ENCODE measurements around the gene PON3.

Gene PON3

DNA sequence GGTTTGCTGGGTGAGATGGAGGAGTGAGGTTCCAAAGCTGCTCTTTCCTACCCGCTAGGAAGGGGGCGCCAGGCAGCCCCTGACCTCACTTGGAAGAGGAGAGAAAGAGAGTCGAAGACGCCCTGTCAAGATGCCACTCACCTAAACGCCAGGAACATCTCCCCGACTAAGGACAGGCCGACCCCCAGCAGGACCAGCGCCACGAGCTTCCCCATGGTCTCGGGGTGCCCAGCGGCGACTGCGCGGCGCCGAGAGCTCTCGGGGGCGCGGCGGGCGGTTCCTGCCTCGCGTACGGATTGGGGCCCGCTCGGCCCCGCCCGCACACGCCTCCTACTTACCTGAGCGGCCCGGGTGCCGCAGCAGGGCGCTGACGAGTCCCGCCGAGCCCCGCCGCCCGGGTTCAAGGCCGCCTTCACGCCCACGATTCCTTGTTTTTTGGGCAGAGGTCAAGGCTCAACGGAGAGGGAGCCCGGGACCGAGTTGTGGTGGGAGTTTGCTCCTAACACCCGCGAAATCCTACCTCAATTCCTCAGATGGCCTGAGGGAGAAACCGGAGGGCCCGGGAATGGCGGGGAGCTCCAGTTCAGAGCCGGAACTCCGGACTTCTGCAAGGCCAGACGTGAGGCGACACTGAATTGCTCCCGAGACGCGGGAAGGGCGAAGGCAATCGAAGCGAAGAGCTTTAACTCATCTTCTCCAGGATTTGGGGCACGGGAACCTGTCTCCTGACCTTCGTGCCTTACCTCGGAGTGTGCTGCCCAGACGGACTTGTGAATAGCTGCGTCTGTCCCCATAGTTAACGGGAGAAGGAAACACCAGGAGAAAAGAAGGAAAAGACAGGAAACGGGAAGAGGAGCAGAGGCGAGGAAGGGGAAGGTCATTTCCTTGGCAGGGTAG, at the start of gene PON3:
Gene PON3, minus strand, starts transcription at position 240 of the 897 bp plus-strand sequence. Its CDS starts 25 bp downstream, at position 215.
- DNase-seq = peak; percentile 42
- H3K27me3 Mint-ChIP-seq = peaks cover 44% of the 10 kb centered on the region
- no peaks in the 10 kb centered on the region for H3K36me3 Mint-ChIP-seq (ENCODE audit: low read depth)
- H3K27ac Mint-ChIP-seq = no peak within 1 kb of the TSS
- H3K4me1 Mint-ChIP-seq (ENCODE audit: low read depth) = peaks cover 9% of the 10 kb centered on the region
- H3K4me3 Mint-ChIP-seq = peak within 1 kb of the TSS; percentile 66
- H3K9me3 Mint-ChIP-seq = no peaks in the 10 kb centered on the region

- Mint-ChIP-seq H3K36me3 (ENCODE audit: low read depth) (no peaks in the 10 kb centered on the region), H3K4me3 (no peak overlapping the region), H3K27ac (no peak overlapping the region), H3K4me1 (ENCODE audit: low read depth) (no peaks in the 10 kb centered on the region), H3K9me3 (no peaks in the 10 kb centered on the region), H3K27me3 (no peaks in the 10 kb centered on the region)
- DNase-seq = no peak
Observed at GRCh38 chr7:95444796-95445195, 48.6 kb upstream of the PON3 start.

GRCh38 chr7:95441042-95441823, 45.1 kb upstream of the PON3 start:
- Mint-ChIP-seq H3K27me3 (no peaks in the 10 kb centered on the region), H3K4me3 (no peak overlapping the region), H3K4me1 (ENCODE audit: low read depth) (no peaks in the 10 kb centered on the region), H3K9me3 (no peaks in the 10 kb centered on the region), H3K36me3 (ENCODE audit: low read depth) (no peaks in the 10 kb centered on the region), H3K27ac (no peak overlapping the region)
- no peak for DNase-seq

DNA sequence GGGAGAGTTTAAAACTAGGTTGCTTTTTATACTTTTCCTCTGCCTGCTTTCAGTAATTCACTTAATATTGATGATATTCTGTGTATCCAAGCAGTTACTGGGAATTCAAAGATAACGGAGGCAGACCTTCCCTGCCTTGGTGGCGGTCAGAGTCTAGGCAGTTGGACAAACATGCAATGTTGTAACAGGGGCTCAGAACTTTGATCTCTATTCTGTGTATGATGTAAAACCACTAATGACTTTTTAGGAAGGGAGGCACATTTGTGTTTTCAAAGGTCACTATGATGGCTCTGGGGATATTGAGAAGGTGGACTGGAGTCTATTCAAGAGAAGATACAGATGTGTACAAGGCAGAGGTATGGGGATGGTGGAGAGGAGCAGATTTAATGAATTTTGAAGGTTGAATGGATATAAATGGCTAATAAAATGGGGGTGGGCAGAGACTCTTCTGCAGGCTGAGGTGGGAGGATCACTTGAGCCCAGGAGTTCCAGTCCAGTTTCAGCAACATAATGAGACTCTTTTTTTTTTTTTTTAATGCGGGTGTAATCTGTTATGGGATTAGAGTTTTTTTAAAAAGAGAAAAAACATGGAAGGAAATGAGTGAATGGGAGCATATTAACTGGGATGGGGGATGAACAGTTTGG, 44.3 kb upstream of the PON3 start:
- no peak overlapping the region for H3K4me3 Mint-ChIP-seq
- peaks cover 1% of the 10 kb centered on the region for H3K4me1 Mint-ChIP-seq (ENCODE audit: low read depth)
- no peak overlapping the region for H3K27ac Mint-ChIP-seq
- peaks cover 2% of the 10 kb centered on the region for H3K27me3 Mint-ChIP-seq
- no peak for DNase-seq
- no peaks in the 10 kb centered on the region for H3K36me3 Mint-ChIP-seq (ENCODE audit: low read depth)
- no peaks in the 10 kb centered on the region for H3K9me3 Mint-ChIP-seq

- Mint-ChIP-seq H3K4me1 (ENCODE audit: low read depth) (peaks cover 14% of the 10 kb centered on the region), H3K27ac (no peak overlapping the region), H3K27me3 (peaks cover 9% of the 10 kb centered on the region), H3K36me3 (ENCODE audit: low read depth) (no peaks in the 10 kb centered on the region), H3K9me3 (no peaks in the 10 kb centered on the region), H3K4me3 (no peak overlapping the region)
- DNase-seq = no peak
Observed at GRCh38 chr7:95436407-95436806, 40.2 kb upstream of the PON3 start.

DNA sequence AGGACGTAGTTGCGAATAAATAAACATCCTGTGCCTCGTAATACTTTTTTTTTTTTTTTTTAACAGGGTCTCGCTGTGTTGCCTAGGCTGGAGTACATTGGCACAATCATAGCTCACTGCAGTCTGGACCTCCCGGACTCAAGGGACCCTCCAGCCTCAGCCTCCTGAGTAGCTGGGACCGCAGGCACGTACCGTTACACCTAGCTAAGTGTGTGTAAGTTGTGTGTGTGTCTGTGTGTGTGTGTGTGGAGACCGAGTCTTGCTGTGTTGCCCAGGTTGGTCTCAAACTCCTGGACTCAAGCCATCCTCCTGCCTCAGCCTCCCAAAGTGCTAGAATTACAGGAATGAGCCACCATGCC, 39.2 kb upstream of the PON3 start:
- H3K36me3 Mint-ChIP-seq (ENCODE audit: low read depth) = no peaks in the 10 kb centered on the region
- H3K27ac Mint-ChIP-seq = peak overlapping the region; percentile 83
- DNase-seq = peak; percentile 31
- H3K27me3 Mint-ChIP-seq = peaks cover 9% of the 10 kb centered on the region
- H3K9me3 Mint-ChIP-seq = no peaks in the 10 kb centered on the region
- H3K4me1 Mint-ChIP-seq (ENCODE audit: low read depth) = peaks cover 14% of the 10 kb centered on the region
- peak overlapping the region; percentile 77 for H3K4me3 Mint-ChIP-seq

- Mint-ChIP-seq H3K36me3 (ENCODE audit: low read depth) (no peaks in the 10 kb centered on the region), H3K9me3 (no peaks in the 10 kb centered on the region), H3K4me1 (ENCODE audit: low read depth) (peaks cover 14% of the 10 kb centered on the region), H3K27ac (peak within 1 kb of the TSS; percentile 83), H3K27me3 (peaks cover 9% of the 10 kb centered on the region), H3K4me3 (peak within 1 kb of the TSS; percentile 77)
- peak; percentile 67 for DNase-seq
Observed at GRCh38 chr7:95434557-95435421, 38.6 kb upstream of the PON3 start, which contains the start of gene PON2. PON2 (minus strand) TSS chr7:95435028; CDS start chr7:95434951, 77 bp downstream.

DNA sequence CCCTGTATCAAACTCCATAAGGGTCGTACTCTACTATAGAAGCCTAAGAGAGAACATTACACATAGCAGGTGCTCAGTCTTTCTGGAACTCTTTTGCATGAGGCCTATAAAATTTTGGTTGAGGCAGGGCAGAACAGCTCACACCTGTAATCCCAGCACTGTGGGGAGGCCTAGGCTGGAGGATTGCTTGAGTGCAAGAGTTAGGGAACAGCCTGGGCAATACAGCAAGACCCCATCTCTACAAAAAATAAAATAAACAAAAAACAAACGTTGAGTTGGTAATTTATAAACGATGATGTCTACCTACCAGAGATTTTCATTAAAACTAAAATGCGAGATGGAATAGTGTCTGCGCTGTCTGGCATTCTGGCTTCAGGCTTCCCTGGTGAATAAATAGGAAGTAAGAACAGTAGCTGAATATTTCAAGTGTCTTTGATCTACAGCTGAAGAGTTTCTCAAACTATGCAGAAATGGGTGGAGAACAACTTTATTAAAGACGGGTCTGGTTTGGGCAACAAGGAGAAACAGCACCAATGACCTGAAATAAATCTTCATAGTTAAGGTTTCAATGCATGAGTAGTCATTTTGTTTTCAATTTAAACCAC, 37.9 kb upstream of the PON3 start:
- Mint-ChIP-seq H3K36me3 (ENCODE audit: low read depth) (no peaks in the 10 kb centered on the region), H3K4me1 (ENCODE audit: low read depth) (peaks cover 14% of the 10 kb centered on the region), H3K27ac (peak overlapping the region; percentile 64), H3K9me3 (no peaks in the 10 kb centered on the region), H3K27me3 (peaks cover 12% of the 10 kb centered on the region), H3K4me3 (peak overlapping the region; percentile 77)
- no peak for DNase-seq

DNA sequence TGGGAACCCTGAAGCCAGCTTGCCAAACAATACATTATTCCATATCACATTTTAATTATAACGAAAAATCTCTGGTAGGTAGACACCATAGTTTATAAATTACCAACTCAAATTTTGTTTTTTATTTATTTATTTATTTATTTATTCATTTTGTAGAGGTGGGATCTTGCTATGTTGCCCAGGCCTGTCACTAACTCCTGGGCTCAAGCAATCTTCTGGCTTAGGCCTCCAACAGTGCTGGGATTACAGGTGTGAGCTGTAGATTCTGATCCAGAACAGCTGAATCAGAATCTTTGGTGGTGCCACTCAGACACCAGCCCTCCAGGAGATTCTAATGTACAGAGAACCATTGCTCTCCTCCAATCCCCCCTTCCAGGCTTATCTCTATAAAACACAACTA, 37.0 kb upstream of the PON3 start:
- DNase-seq = no peak
- H3K4me3 Mint-ChIP-seq = no peak overlapping the region
- H3K27ac Mint-ChIP-seq = no peak overlapping the region
- H3K9me3 Mint-ChIP-seq = no peaks in the 10 kb centered on the region
- H3K36me3 Mint-ChIP-seq (ENCODE audit: low read depth) = no peaks in the 10 kb centered on the region
- peaks cover 12% of the 10 kb centered on the region for H3K27me3 Mint-ChIP-seq
- H3K4me1 Mint-ChIP-seq (ENCODE audit: low read depth) = peaks cover 14% of the 10 kb centered on the region

GRCh38 chr7:95432606-95433005, 36.4 kb upstream of the PON3 start:
- Mint-ChIP-seq H3K27ac (no peak overlapping the region), H3K36me3 (ENCODE audit: low read depth) (no peaks in the 10 kb centered on the region), H3K4me3 (no peak overlapping the region), H3K9me3 (no peaks in the 10 kb centered on the region), H3K4me1 (ENCODE audit: low read depth) (peaks cover 14% of the 10 kb centered on the region), H3K27me3 (peaks cover 12% of the 10 kb centered on the region)
- DNase-seq = no peak

DNA sequence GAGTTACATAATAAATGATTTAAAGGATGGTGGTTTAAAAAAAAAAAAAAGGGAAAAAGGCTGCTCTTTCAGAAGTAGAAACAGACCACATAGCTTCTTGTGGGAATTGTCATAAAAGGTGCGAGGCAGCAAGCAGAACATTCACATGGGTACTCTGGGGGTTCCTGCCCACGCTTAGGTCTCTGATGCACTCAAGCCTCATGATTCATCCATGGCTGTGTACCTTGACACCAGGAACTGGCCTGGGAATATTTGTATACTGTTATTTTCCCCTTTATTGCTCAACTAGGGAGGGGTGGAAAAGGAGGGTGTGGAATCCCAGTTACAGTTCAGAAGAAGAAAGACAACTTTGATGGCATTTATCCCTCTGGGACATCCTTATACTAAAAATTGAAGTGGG, 34.7 kb upstream of the PON3 start:
- no peak overlapping the region for H3K4me3 Mint-ChIP-seq
- no peaks in the 10 kb centered on the region for H3K36me3 Mint-ChIP-seq (ENCODE audit: low read depth)
- H3K9me3 Mint-ChIP-seq = no peaks in the 10 kb centered on the region
- no peak for DNase-seq
- no peak overlapping the region for H3K27ac Mint-ChIP-seq
- H3K27me3 Mint-ChIP-seq = peaks cover 12% of the 10 kb centered on the region
- peaks cover 14% of the 10 kb centered on the region for H3K4me1 Mint-ChIP-seq (ENCODE audit: low read depth)

- no peak overlapping the region for H3K27ac Mint-ChIP-seq
- no peak overlapping the region for H3K4me3 Mint-ChIP-seq
- DNase-seq = no peak
- H3K4me1 Mint-ChIP-seq (ENCODE audit: low read depth) = peaks cover 5% of the 10 kb centered on the region
- H3K27me3 Mint-ChIP-seq = peaks cover 9% of the 10 kb centered on the region
- H3K36me3 Mint-ChIP-seq (ENCODE audit: low read depth) = no peaks in the 10 kb centered on the region
- H3K9me3 Mint-ChIP-seq = no peaks in the 10 kb centered on the region
Observed at GRCh38 chr7:95429241-95429990, 33.2 kb upstream of the PON3 start.

- Mint-ChIP-seq H3K4me3 (no peak overlapping the region), H3K36me3 (ENCODE audit: low read depth) (no peaks in the 10 kb centered on the region), H3K27me3 (peaks cover 3% of the 10 kb centered on the region), H3K9me3 (no peaks in the 10 kb centered on the region), H3K27ac (no peak overlapping the region), H3K4me1 (ENCODE audit: low read depth) (no peaks in the 10 kb centered on the region)
- no peak for DNase-seq
Observed at GRCh38 chr7:95427914-95428516, 31.8 kb upstream of the PON3 start.
